CD4-positive, alpha-beta T cell (primary cell): ENCODE data around the gene RERGL. TPM values are rescaled to one million over a fixed set of nuclear protein-coding genes. Genes with fewer than 3 reads are reported as not detected.

Source experiments
- ATAC-seq: fragments of 200-7000 bp; cut with Tn5 transposase; one replicate; pipeline ENCODE4 v1.10.0; 2022; ENCODE audit warnings: mild to moderate bottlenecking; ENCODE audit not compliant: poor library complexity
- CTCF ChIA-PET: fragments of 350-600 bp; sonication (Branson Sonifier 250); formaldehyde crosslinking; loops from one replicate; lab custom pipeline; 2021; ENCODE audit warnings: antibody characterized with exemption, inconsistent platforms; lab: Charles Lee
- POLR2A ChIA-PET: fragments of 350-600 bp; sonication (Branson Sonifier 250); formaldehyde crosslinking; loops from one replicate; lab custom pipeline; 2021; ENCODE audit warnings: antibody characterized with exemption, inconsistent platforms; lab: Charles Lee
- DNase-seq, 14 experiments: peaks; one replicate each; pipeline ENCODE4 v3.0.0-alpha.2; 2013 to 2020; ENCODE audit warnings: mixed read lengths in 2 of 14
- H3K27ac ChIP-seq, 2 donors: one replicate each; pipeline versions ENCODE4 v1.5.1 to v1.7.0; 2013; ENCODE audit warnings: low read length in 2 of 2, low read depth in 1 of 2, mild to moderate bottlenecking in 1 of 2
- H3K27me3 ChIP-seq, 2 experiments: 1 replicate in 1 of 2; 2 replicates in 1 of 2; pipeline versions ENCODE4 v1.6.1 to v1.7.0; 2013; ENCODE audit warnings: low read length in 2 of 2, control low read depth in 1 of 2, mild to moderate bottlenecking in 1 of 2, moderate library complexity in 1 of 2; ENCODE audit not compliant: insufficient read depth in 2 of 2, control insufficient read depth in 1 of 2
- H3K36me3 ChIP-seq: one replicate; pipeline ENCODE4 v1.6.1; 2013; ENCODE audit warnings: low read length, control low read depth; ENCODE audit not compliant: insufficient read depth
- H3K4me1 ChIP-seq: one replicate; pipeline ENCODE4 v1.6.1; 2013; ENCODE audit warnings: low read length, control low read depth; ENCODE audit not compliant: insufficient read depth
- H3K4me3 ChIP-seq: one replicate; pipeline ENCODE4 v1.5.1; 2013; ENCODE audit warnings: mild to moderate bottlenecking, low read length, moderate library complexity
- H3K9me3 ChIP-seq, 2 experiments: 1 replicate in 1 of 2; 2 replicates in 1 of 2; pipeline versions ENCODE4 v1.6.1 to v1.7.0; 2013; ENCODE audit warnings: low read length in 2 of 2, mild to moderate bottlenecking in 2 of 2, control low read depth in 1 of 2, moderate library complexity in 1 of 2; ENCODE audit not compliant: control insufficient read depth in 1 of 2, insufficient read depth in 1 of 2
- H3K27ac Mint-ChIP-seq: one replicate; pipeline ENCODE4 v1.8.0; 2020; ENCODE audit warnings: mixed read lengths
- H3K27me3 Mint-ChIP-seq: one replicate; pipeline ENCODE4 v1.8.0; 2021; ENCODE audit warnings: mixed read lengths
- H3K36me3 Mint-ChIP-seq: one replicate; pipeline ENCODE4 v1.8.0; 2021; ENCODE audit warnings: low read depth, mixed read lengths
- H3K4me1 Mint-ChIP-seq: one replicate; pipeline ENCODE4 v1.8.0; 2021; ENCODE audit warnings: low read depth, mixed read lengths
- H3K4me3 Mint-ChIP-seq: one replicate; pipeline ENCODE4 v1.8.0; 2020; ENCODE audit warnings: mild to moderate bottlenecking, mixed read lengths
- H3K9me3 Mint-ChIP-seq: one replicate; pipeline ENCODE4 v1.8.0; 2020; ENCODE audit warnings: mixed read lengths
- CTCF ChIP-seq: fragments of 200-600 bp; IDR thresholded peaks from one replicate; pipeline ENCODE4 v1.8.0; 2022; ENCODE audit warnings: antibody characterized with exemption, mild to moderate bottlenecking
- intact Hi-C, 2 experiments: fragments of 100-400 bp; cut with DNase I in 1 of 2; cut with micrococcal nuclease in 1 of 2; formaldehyde crosslinking; loops; one replicate each; pipeline versions ENCODE4 v1.15.1 to v1.9.0; 2023 to 2025; cut with DNase I, micrococcal nuclease
- total RNA-seq, 174 experiments: library from RNA in 2 of 174; stranded (reverse) in 2 of 174; gene quantifications; one replicate each; pipeline ENCODE4 v1.2.3 and lab custom pipeline; 2021 to 2026

RERGL gene
- total RNA-seq, 2 experiments from 2014 or later: not detected

GRCh38 chr12:18120899-18121298, 30.9 kb upstream of the RERGL start:
- ATAC-seq: no peak
- Mint-ChIP-seq H3K27me3 (no peaks in the 10 kb centered on the region), H3K4me1 (no peaks in the 10 kb centered on the region)

GRCh38 chr12:18108611-18109010, 18.6 kb upstream of the RERGL start:
- no peak for TF ChIP-seq CTCF
- no peaks in the 10 kb centered on the region for H3K27me3 Mint-ChIP-seq
- no peaks in the 10 kb centered on the region for H3K9me3 ChIP-seq
- no peaks in the 10 kb centered on the region for H3K36me3 ChIP-seq
- ChIA-PET POLR2A (no interaction called here), CTCF (no interaction called here)
- no peaks in the 10 kb centered on the region for H3K4me1 ChIP-seq
- H3K27me3 ChIP-seq: no peaks in the 10 kb centered on the region
- no peaks in the 10 kb centered on the region for H3K4me1 Mint-ChIP-seq
- no peaks in the 10 kb centered on the region for H3K36me3 Mint-ChIP-seq
- H3K27ac Mint-ChIP-seq: no peak overlapping the region
- no peak for ATAC-seq
- no peak overlapping the region for H3K27ac ChIP-seq
- no peak overlapping the region for H3K4me3 Mint-ChIP-seq
- intact Hi-C loops: no loop called here
- H3K4me3 ChIP-seq: no peak overlapping the region
- no peaks in the 10 kb centered on the region for H3K9me3 Mint-ChIP-seq
- no peak for DNase-seq

More at GRCh38 chr12:18120899-18121298, 30.9 kb upstream of the RERGL start:
- Mint-ChIP-seq H3K27ac (no peak overlapping the region), H3K4me3 (no peak overlapping the region), H3K9me3 (no peaks in the 10 kb centered on the region), H3K36me3 (no peaks in the 10 kb centered on the region)
- TF ChIP-seq CTCF: no peak
- Histone ChIP-seq H3K27ac (no peak overlapping the region), H3K27me3 (no peaks in the 10 kb centered on the region), H3K4me1 (no peaks in the 10 kb centered on the region), H3K4me3 (no peak overlapping the region), H3K36me3 (no peaks in the 10 kb centered on the region), H3K9me3 (peaks cover 0 to 4% of the 10 kb centered on the region in 2 experiments)
- CTCF ChIA-PET: no interaction called here
- intact Hi-C loops: no loop called here
- no peak for DNase-seq
- POLR2A ChIA-PET: no interaction called here

- Histone ChIP-seq H3K36me3 (no peaks in the 10 kb centered on the region), H3K9me3 (no peaks in the 10 kb centered on the region), H3K4me3 (no peak overlapping the region), H3K4me1 (no peaks in the 10 kb centered on the region), H3K27ac (no peak overlapping the region), H3K27me3 (no peaks in the 10 kb centered on the region)
- ChIA-PET CTCF (no interaction called here), POLR2A (no interaction called here)
- H3K4me1 Mint-ChIP-seq: no peaks in the 10 kb centered on the region
- intact Hi-C loops: no loop called here
- DNase-seq (no peak), ATAC-seq (no peak)
- H3K9me3 Mint-ChIP-seq: peaks cover 9% of the 10 kb centered on the region
- H3K27ac Mint-ChIP-seq: no peak overlapping the region
- no peaks in the 10 kb centered on the region for H3K27me3 Mint-ChIP-seq
- no peak overlapping the region for H3K4me3 Mint-ChIP-seq
- no peaks in the 10 kb centered on the region for H3K36me3 Mint-ChIP-seq
- no peak for TF ChIP-seq CTCF
Measured at GRCh38 chr12:18103624-18104023, 13.6 kb upstream of the RERGL start.
